MM.1S (cell line): Measurements from ENCODE around the gene ZNF558.

ENCODE experiments used
- DNase-seq: peaks from one replicate; pipeline ENCODE4 v3.0.0-alpha.2; 2015
- H2AFZ ChIP-seq: fragments of 300-600 bp; sonication (generic); 2 replicates; pipeline ENCODE4 v1.6.0; 2016; ENCODE audit warnings: antibody characterized with exemption, low read length
- H3F3A ChIP-seq: fragments of 300-600 bp; sonication (generic); 2 replicates; pipeline ENCODE4 v1.6.1; 2016; ENCODE audit warnings: mild to moderate bottlenecking, antibody characterized with exemption, low read length, moderate library complexity, mixed read lengths; ENCODE audit not compliant: insufficient read depth
- H3K27ac ChIP-seq: fragments of 300-600 bp; sonication (generic); 2 replicates; pipeline ENCODE4 v1.5.1; 2016; ENCODE audit warnings: mild to moderate bottlenecking, low read length
- H3K27me3 ChIP-seq: fragments of 300-600 bp; sonication (generic); replicated peaks from 2 replicates; pipeline ENCODE4 v1.6.0; 2016; ENCODE audit warnings: low read length; ENCODE audit not compliant: insufficient read depth
- H3K36me3 ChIP-seq: fragments of 300-600 bp; sonication (generic); replicated peaks from 2 replicates; pipeline ENCODE4 v1.6.1; 2016; ENCODE audit warnings: mild to moderate bottlenecking, low read length, mixed read lengths; ENCODE audit not compliant: insufficient read depth
- H3K4me1 ChIP-seq: fragments of 300-600 bp; sonication (generic); 2 replicates; pipeline ENCODE4 v1.6.1; 2016; ENCODE audit warnings: low read length, mixed read lengths
- H3K4me2 ChIP-seq: fragments of 300-600 bp; sonication (generic); 2 replicates; pipeline ENCODE4 v1.6.0; 2016; ENCODE audit warnings: low read depth, low read length
- H3K4me3 ChIP-seq: fragments of 300-600 bp; sonication (generic); 2 replicates; pipeline ENCODE4 v1.5.1; 2016; ENCODE audit warnings: low read length, mixed read lengths
- H3K79me2 ChIP-seq: fragments of 300-600 bp; sonication (generic); 2 replicates; pipeline ENCODE4 v1.6.1; 2016; ENCODE audit warnings: mixed run types, low read length, mixed read lengths
- H3K9ac ChIP-seq: fragments of 300-600 bp; sonication (generic); 2 replicates; pipeline ENCODE4 v1.6.1; 2016; ENCODE audit warnings: low read length, mixed read lengths
- H3K9me2 ChIP-seq: fragments of 300-600 bp; sonication (generic); replicated peaks from 2 replicates; pipeline ENCODE4 v1.6.1; 2016; ENCODE audit warnings: mild to moderate bottlenecking, low read length, mixed read lengths; ENCODE audit not compliant: insufficient read depth
- H3K9me3 ChIP-seq: fragments of 300-600 bp; sonication (generic); replicated peaks from 2 replicates; pipeline ENCODE4 v1.6.1; 2016; ENCODE audit warnings: mild to moderate bottlenecking, low read length, mixed read lengths; ENCODE audit not compliant: insufficient read depth
- H4K20me1 ChIP-seq: fragments of 300-600 bp; sonication (generic); 2 replicates; pipeline ENCODE4 v1.6.1; 2016; ENCODE audit warnings: mild to moderate bottlenecking, low read length, moderate library complexity, mixed read lengths; ENCODE audit not compliant: insufficient read depth
- CTCF ChIP-seq: fragments of 300-600 bp; sonication (generic); IDR thresholded peaks from 2 replicates; pipeline ENCODE4 v1.5.1; 2016; ENCODE audit warnings: antibody characterized with exemption, low read length, mixed read lengths
- EZH2 ChIP-seq: fragments of 300-600 bp; sonication (generic); optimal IDR thresholded peaks from 2 replicates; pipeline ENCODE3; 2017; ENCODE audit warnings: low read depth, mild to moderate bottlenecking, antibody characterized with exemption, low read length, mixed read lengths
- EZH2phosphoT487 ChIP-seq: fragments of 300-600 bp; sonication (generic); IDR thresholded peaks from 2 replicates; pipeline ENCODE4 v1.6.1; 2018; ENCODE audit warnings: antibody characterized with exemption, low read length

Gene ZNF558

GRCh38 chr19:8814176-8814575 lies 17.9 kb downstream of the ZNF558 start:
- Histone ChIP-seq H3K79me2 (no peaks in the 10 kb centered on the region), H3K27ac (no peak overlapping the region), H3K4me2 (no peak overlapping the region), H3K9me3 (no peaks in the 10 kb centered on the region), H3F3A (no peaks in the 10 kb centered on the region), H3K9ac (no peak overlapping the region), H3K9me2 (no peaks in the 10 kb centered on the region), H4K20me1 (no peaks in the 10 kb centered on the region), H2AFZ (no peak overlapping the region), H3K4me1 (no peaks in the 10 kb centered on the region), H3K4me3 (no peak overlapping the region), H3K36me3 (peaks cover 6% of the 10 kb centered on the region), H3K27me3 (no peaks in the 10 kb centered on the region)
- no peak for TF ChIP-seq EZH2phosphoT487
- no peak for TF ChIP-seq CTCF
- TF ChIP-seq EZH2 = no peak
- no peak for DNase-seq

- H3K27me3 ChIP-seq = no peaks in the 10 kb centered on the region
- no peak overlapping the region for H3K4me2 ChIP-seq
- H3K79me2 ChIP-seq = no peaks in the 10 kb centered on the region
- no peaks in the 10 kb centered on the region for H3K9me3 ChIP-seq
- H3K4me3 ChIP-seq = no peak overlapping the region
- H3K9me2 ChIP-seq = no peaks in the 10 kb centered on the region
- H4K20me1 ChIP-seq = no peaks in the 10 kb centered on the region
- no peaks in the 10 kb centered on the region for H3K4me1 ChIP-seq
- no peaks in the 10 kb centered on the region for H3F3A ChIP-seq
- peaks cover 6% of the 10 kb centered on the region for H3K36me3 ChIP-seq
- no peak for DNase-seq
- no peak overlapping the region for H3K9ac ChIP-seq
- H3K27ac ChIP-seq = no peak overlapping the region
- TF ChIP-seq EZH2phosphoT487 = no peak
- TF ChIP-seq EZH2 = no peak
- no peak for TF ChIP-seq CTCF
- no peak overlapping the region for H2AFZ ChIP-seq
These were observed 20.6 kb downstream of the ZNF558 start for GRCh38 chr19:8811315-8812172.

- no peaks in the 10 kb centered on the region for H3K27me3 ChIP-seq
- no peaks in the 10 kb centered on the region for H3F3A ChIP-seq
- H3K9me2 ChIP-seq = no peaks in the 10 kb centered on the region
- no peaks in the 10 kb centered on the region for H3K9me3 ChIP-seq
- no peak overlapping the region for H2AFZ ChIP-seq
- H3K4me2 ChIP-seq = no peak overlapping the region
- H3K4me1 ChIP-seq = no peaks in the 10 kb centered on the region
- no peaks in the 10 kb centered on the region; the same call in 1 of the 2 replicates for H3K36me3 ChIP-seq
- H3K79me2 ChIP-seq = no peaks in the 10 kb centered on the region
- DNase-seq = no peak
- H3K9ac ChIP-seq = no peak overlapping the region
- H3K4me3 ChIP-seq = no peak overlapping the region
- H3K27ac ChIP-seq = no peak overlapping the region
- TF ChIP-seq EZH2phosphoT487 (no peak), CTCF (no peak), EZH2 (no peak)
- no peaks in the 10 kb centered on the region for H4K20me1 ChIP-seq
These were observed 25.4 kb downstream of the ZNF558 start for GRCh38 chr19:8806661-8807060.
